Neural cell (in vitro differentiated cells): ENCODE data around the gene VSIG4. TPM values are rescaled to one million over a fixed set of nuclear protein-coding genes. Genes with fewer than 3 reads are reported as not detected.

Experiments
- H2AFZ ChIP-seq: fragments of 200-600, 300-800 bp; sonication (generic), shearing (Covaris generic); 2 replicates; pipeline ENCODE4 v1.6.0; 2014; ENCODE audit warnings: low read depth, mild to moderate bottlenecking, antibody characterized with exemption, low read length, moderate library complexity
- H3F3A ChIP-seq: fragments of 200-600 bp; shearing (Covaris generic); 2 replicates; pipeline ENCODE4 v1.6.1; 2016; ENCODE audit warnings: mild to moderate bottlenecking, moderate library complexity, mixed read lengths, antibody characterized with exemption, low read length; ENCODE audit not compliant: insufficient read depth, poor library complexity, severe bottlenecking
- H3K27ac ChIP-seq: fragments of 200-600, 300-800 bp; sonication (generic), shearing (Covaris generic); 2 replicates; pipeline ENCODE4 v1.5.1; 2014; ENCODE audit warnings: mild to moderate bottlenecking, low read length, moderate library complexity
- H3K27me3 ChIP-seq: fragments of 300-800, 200-600 bp; sonication (generic), shearing (Covaris generic); 2 replicates; pipeline ENCODE4 v1.6.0; 2014; ENCODE audit warnings: mild to moderate bottlenecking, low read depth, low read length, moderate library complexity; ENCODE audit not compliant: insufficient read depth
- H3K36me3 ChIP-seq: fragments of 300-800, 200-600 bp; sonication (generic), shearing (Covaris generic); 2 replicates; pipeline ENCODE4 v1.5.1; 2014; ENCODE audit warnings: mild to moderate bottlenecking, antibody characterized with exemption, low read length, moderate library complexity; ENCODE audit not compliant: insufficient read depth
- H3K4me2 ChIP-seq: fragments of 300-800, 200-600 bp; sonication (generic), shearing (Covaris generic); 2 replicates; pipeline ENCODE4 v1.6.0; 2014; ENCODE audit warnings: mild to moderate bottlenecking, low read length
- H3K4me3 ChIP-seq: fragments of 300-800, 200-600 bp; sonication (generic), shearing (Covaris generic); 2 replicates; pipeline ENCODE4 v1.5.1; 2014; ENCODE audit warnings: mild to moderate bottlenecking, low read length, moderate library complexity
- H3K79me2 ChIP-seq: fragments of 200-600 bp; shearing (Covaris generic); replicated peaks from 2 replicates; pipeline ENCODE4 v1.6.0; 2014; ENCODE audit warnings: mild to moderate bottlenecking, low read length, moderate library complexity; ENCODE audit not compliant: insufficient read depth
- H3K9ac ChIP-seq: fragments of 300-800, 200-600 bp; sonication (generic), shearing (Covaris generic); 2 replicates; pipeline ENCODE4 v1.6.1; 2016; ENCODE audit warnings: mild to moderate bottlenecking, low read length, mixed read lengths
- H3K9me2 ChIP-seq: fragments of 200-600 bp; shearing (Covaris generic); 2 replicates; pipeline ENCODE4 v1.6.1; 2016; ENCODE audit warnings: mild to moderate bottlenecking, low read length, mixed read lengths; ENCODE audit not compliant: insufficient read depth
- H3K9me3 ChIP-seq: fragments of 200-600, 300-800 bp; sonication (generic), shearing (Covaris generic); 2 replicates; pipeline ENCODE4 v1.6.1; 2016; ENCODE audit warnings: mild to moderate bottlenecking, mixed run types, low read length, moderate library complexity, mixed read lengths
- H4K20me1 ChIP-seq: fragments of 200-600 bp; shearing (Covaris generic); 2 replicates; pipeline ENCODE4 v1.6.1; 2016; ENCODE audit warnings: mild to moderate bottlenecking, mixed run types; ENCODE audit not compliant: insufficient read depth
- EP300 ChIP-seq: fragments of 450-650 bp; conservative IDR thresholded peaks from 2 replicates; pipeline ENCODE4 v1.6.1; 2014; ENCODE audit warnings: antibody characterized with exemption, mild to moderate bottlenecking, moderate library complexity; ENCODE audit not compliant: poor library complexity, severe bottlenecking
- EZH2 ChIP-seq: fragments of 200-600, 300-800 bp; shearing (Covaris generic), sonication (generic); IDR thresholded peaks from 2 replicates; pipeline ENCODE4 v1.6.1; 2014; ENCODE audit warnings: antibody characterized with exemption, low read length, borderline replicate concordance, mild to moderate bottlenecking; ENCODE audit not compliant: insufficient read depth, poor library complexity, severe bottlenecking
- MXI1 ChIP-seq: fragments of 450-650 bp; conservative IDR thresholded peaks from 2 replicates; pipeline ENCODE4 v1.6.1; 2014; ENCODE audit warnings: antibody characterized with exemption, mild to moderate bottlenecking; ENCODE audit not compliant: poor library complexity, severe bottlenecking
- POLR2AphosphoS5 ChIP-seq: IDR thresholded peaks from 2 replicates; pipeline ENCODE4 v1.6.1; 2012
- RAD21 ChIP-seq: fragments of 450-650 bp; conservative IDR thresholded peaks from 2 replicates; pipeline ENCODE4 v1.6.1; 2014; ENCODE audit warnings: antibody characterized with exemption, mild to moderate bottlenecking, moderate library complexity
- SMC3 ChIP-seq: fragments of 450-650 bp; conservative IDR thresholded peaks from 2 replicates; pipeline ENCODE4 v1.6.1; 2014; ENCODE audit warnings: antibody characterized with exemption, mild to moderate bottlenecking, moderate library complexity; ENCODE audit not compliant: poor library complexity
- TAF1 ChIP-seq: IDR thresholded peaks from 2 replicates; pipeline ENCODE4 v1.6.1; 2012; ENCODE audit warnings: low read depth
- polyA plus RNA-seq: library from polyadenylated mRNA; depleted of rRNA; stranded (reverse); fragments of >200 nt; gene quantifications from 2 replicates; pipeline ENCODE4 v1.2.3, GENCODE V29; 2014
- TF ChIP-seq, protein P1 (sequence below): IDR thresholded peaks from 2 replicates; pipeline ENCODE4 v1.6.1; 2012; ENCODE audit warnings: borderline replicate concordance
- TF ChIP-seq, protein P2 (sequence below): fragments of 450-650 bp; IDR thresholded peaks from 2 replicates; pipeline ENCODE4 v1.5.1; 2014; ENCODE audit warnings: antibody characterized with exemption, mild to moderate bottlenecking, moderate library complexity; ENCODE audit not compliant: poor library complexity, severe bottlenecking

VSIG4 gene
- polyA plus RNA-seq, 1 donor from 2014 or later, result not detected

GRCh38 chrX:66007851-66008250 is 32.0 kb downstream of the VSIG4 start:
- no peak overlapping the region for H3K27ac ChIP-seq
- no peak overlapping the region for H3K4me3 ChIP-seq
- no peaks in the 10 kb centered on the region for H4K20me1 ChIP-seq
- H3K9me3 ChIP-seq, result no peaks in the 10 kb centered on the region
- H2AFZ ChIP-seq, result no peak overlapping the region
- no peak overlapping the region for H3K4me2 ChIP-seq
- no peak overlapping the region for H3K9ac ChIP-seq
- H3K36me3 ChIP-seq, result no peaks in the 10 kb centered on the region
- H3K27me3 ChIP-seq, result no peaks in the 10 kb centered on the region
- no peaks in the 10 kb centered on the region for H3K79me2 ChIP-seq
- H3K9me2 ChIP-seq, result no peaks in the 10 kb centered on the region
- TF ChIP-seq SMC3, result no peak
- TF ChIP-seq, protein P1, sequence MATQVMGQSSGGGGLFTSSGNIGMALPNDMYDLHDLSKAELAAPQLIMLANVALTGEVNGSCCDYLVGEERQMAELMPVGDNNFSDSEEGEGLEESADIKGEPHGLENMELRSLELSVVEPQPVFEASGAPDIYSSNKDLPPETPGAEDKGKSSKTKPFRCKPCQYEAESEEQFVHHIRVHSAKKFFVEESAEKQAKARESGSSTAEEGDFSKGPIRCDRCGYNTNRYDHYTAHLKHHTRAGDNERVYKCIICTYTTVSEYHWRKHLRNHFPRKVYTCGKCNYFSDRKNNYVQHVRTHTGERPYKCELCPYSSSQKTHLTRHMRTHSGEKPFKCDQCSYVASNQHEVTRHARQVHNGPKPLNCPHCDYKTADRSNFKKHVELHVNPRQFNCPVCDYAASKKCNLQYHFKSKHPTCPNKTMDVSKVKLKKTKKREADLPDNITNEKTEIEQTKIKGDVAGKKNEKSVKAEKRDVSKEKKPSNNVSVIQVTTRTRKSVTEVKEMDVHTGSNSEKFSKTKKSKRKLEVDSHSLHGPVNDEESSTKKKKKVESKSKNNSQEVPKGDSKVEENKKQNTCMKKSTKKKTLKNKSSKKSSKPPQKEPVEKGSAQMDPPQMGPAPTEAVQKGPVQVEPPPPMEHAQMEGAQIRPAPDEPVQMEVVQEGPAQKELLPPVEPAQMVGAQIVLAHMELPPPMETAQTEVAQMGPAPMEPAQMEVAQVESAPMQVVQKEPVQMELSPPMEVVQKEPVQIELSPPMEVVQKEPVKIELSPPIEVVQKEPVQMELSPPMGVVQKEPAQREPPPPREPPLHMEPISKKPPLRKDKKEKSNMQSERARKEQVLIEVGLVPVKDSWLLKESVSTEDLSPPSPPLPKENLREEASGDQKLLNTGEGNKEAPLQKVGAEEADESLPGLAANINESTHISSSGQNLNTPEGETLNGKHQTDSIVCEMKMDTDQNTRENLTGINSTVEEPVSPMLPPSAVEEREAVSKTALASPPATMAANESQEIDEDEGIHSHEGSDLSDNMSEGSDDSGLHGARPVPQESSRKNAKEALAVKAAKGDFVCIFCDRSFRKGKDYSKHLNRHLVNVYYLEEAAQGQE, result no peak
- no peak for TF ChIP-seq TAF1
- TF ChIP-seq, protein P2, sequence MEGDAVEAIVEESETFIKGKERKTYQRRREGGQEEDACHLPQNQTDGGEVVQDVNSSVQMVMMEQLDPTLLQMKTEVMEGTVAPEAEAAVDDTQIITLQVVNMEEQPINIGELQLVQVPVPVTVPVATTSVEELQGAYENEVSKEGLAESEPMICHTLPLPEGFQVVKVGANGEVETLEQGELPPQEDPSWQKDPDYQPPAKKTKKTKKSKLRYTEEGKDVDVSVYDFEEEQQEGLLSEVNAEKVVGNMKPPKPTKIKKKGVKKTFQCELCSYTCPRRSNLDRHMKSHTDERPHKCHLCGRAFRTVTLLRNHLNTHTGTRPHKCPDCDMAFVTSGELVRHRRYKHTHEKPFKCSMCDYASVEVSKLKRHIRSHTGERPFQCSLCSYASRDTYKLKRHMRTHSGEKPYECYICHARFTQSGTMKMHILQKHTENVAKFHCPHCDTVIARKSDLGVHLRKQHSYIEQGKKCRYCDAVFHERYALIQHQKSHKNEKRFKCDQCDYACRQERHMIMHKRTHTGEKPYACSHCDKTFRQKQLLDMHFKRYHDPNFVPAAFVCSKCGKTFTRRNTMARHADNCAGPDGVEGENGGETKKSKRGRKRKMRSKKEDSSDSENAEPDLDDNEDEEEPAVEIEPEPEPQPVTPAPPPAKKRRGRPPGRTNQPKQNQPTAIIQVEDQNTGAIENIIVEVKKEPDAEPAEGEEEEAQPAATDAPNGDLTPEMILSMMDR, result no peak
- TF ChIP-seq EZH2, result no peak
- TF ChIP-seq POLR2AphosphoS5, result no peak
- TF ChIP-seq RAD21, result no peak
- no peak for TF ChIP-seq MXI1
- no peak for TF ChIP-seq EP300
- H3F3A ChIP-seq, result no peaks in the 10 kb centered on the region

DNA sequence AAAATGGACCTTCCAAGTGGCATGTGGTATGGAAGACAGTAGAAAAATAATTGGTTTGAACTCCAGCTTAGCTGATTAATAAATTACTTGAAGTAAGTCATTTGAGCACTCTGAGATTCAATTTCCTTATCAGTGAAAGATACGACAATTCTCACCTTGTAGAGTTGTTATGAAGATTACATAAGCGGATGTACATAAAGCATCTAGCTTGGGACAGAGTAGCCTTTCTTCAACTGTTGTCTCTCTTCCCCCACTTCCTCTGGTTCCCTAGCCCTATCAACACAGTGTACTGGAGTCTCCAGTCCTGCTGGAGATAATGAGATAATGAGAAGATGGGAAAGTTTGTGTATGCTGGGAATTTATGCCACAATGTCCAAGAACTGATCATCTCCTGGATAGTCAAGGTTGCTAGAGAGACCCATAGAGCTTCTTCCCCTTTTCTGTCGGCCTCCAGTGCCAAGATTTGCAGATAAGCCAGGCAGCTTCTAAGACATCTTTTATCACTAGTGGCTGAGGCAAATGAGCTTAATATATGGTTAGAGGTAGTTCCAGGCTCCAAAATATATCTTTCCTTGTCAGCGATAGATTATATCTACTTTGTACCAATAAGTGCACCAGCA is 33.9 kb downstream of the VSIG4 start:
- Histone ChIP-seq H3K9ac (no peak overlapping the region), H2AFZ (no peak overlapping the region), H3F3A (no peaks in the 10 kb centered on the region), H3K4me3 (no peak overlapping the region), H3K4me2 (no peak overlapping the region), H3K9me3 (no peaks in the 10 kb centered on the region), H3K79me2 (no peaks in the 10 kb centered on the region), H3K27me3 (no peaks in the 10 kb centered on the region), H3K27ac (no peak overlapping the region), H3K9me2 (no peaks in the 10 kb centered on the region), H3K36me3 (no peaks in the 10 kb centered on the region), H4K20me1 (no peaks in the 10 kb centered on the region)
- TF ChIP-seq, protein P1, result no peak
- TF ChIP-seq EP300 (no peak), MXI1 (no peak), EZH2 (no peak), RAD21 (no peak)
